IPS-18a (cell line): ENCODE results near the gene BCAS3.

ENCODE experiments used
- H3K27ac ChIP-seq: one replicate; pipeline ENCODE4 v1.5.1; 2013; ENCODE audit warnings: low read length
- H3K27me3 ChIP-seq: one replicate; pipeline ENCODE4 v1.6.1; 2013; ENCODE audit warnings: mild to moderate bottlenecking, low read length; ENCODE audit not compliant: control insufficient read depth, insufficient read depth
- H3K36me3 ChIP-seq: one replicate; pipeline ENCODE4 v1.6.1; 2013; ENCODE audit warnings: low read depth, low read length; ENCODE audit not compliant: control insufficient read depth
- H3K4me1 ChIP-seq: one replicate; pipeline ENCODE4 v1.6.1; 2013; ENCODE audit warnings: low read depth, low read length; ENCODE audit not compliant: control insufficient read depth
- H3K4me3 ChIP-seq: one replicate; pipeline ENCODE4 v1.5.1; 2013; ENCODE audit warnings: low read length
- H3K9ac ChIP-seq: one replicate; pipeline ENCODE4 v1.6.1; 2013; ENCODE audit warnings: mild to moderate bottlenecking, low read length, moderate library complexity
- H3K9me3 ChIP-seq: one replicate; pipeline ENCODE4 v1.6.1; 2013; ENCODE audit warnings: low read depth, low read length; ENCODE audit not compliant: control insufficient read depth

Gene BCAS3

GRCh38 chr17:61325382-61326073, 647.9 kb downstream of the BCAS3 start:
- no peak overlapping the region for H3K4me3 ChIP-seq
- H3K27ac ChIP-seq, result no peak overlapping the region
- no peaks in the 10 kb centered on the region for H3K27me3 ChIP-seq
- H3K4me1 ChIP-seq, result peaks cover 14% of the 10 kb centered on the region
- H3K36me3 ChIP-seq, result no peaks in the 10 kb centered on the region
- H3K9me3 ChIP-seq, result no peaks in the 10 kb centered on the region
- no peak overlapping the region for H3K9ac ChIP-seq

- Histone ChIP-seq H3K27me3 (no peaks in the 10 kb centered on the region), H3K9ac (no peak overlapping the region), H3K4me3 (no peak overlapping the region)
Observed at GRCh38 chr17:61326330-61326729, 648.7 kb downstream of the BCAS3 start.

DNA sequence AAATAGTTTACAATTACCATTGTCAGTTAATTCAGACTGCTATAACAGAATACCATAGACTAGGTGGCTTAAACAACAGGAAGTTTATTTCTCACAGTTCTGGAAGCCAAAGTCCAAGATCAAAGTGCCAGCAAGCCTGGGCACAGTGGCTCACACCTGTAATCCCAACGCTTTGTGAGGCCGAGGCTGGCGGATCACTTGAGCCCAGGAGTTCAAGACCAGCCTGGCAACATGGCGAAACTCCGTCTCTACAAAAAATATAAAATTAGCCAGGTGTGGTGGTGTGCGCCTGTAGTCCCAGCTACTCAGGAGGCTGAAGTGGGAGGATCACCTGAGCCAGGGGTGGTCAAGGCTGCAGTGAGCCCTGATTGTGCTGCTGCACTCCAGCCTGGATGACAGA, 650.7 kb downstream of the BCAS3 start:
- Histone ChIP-seq H3K27ac (no peak overlapping the region), H3K4me3 (no peak overlapping the region), H3K36me3 (no peaks in the 10 kb centered on the region), H3K4me1 (peaks cover 7% of the 10 kb centered on the region), H3K27me3 (no peaks in the 10 kb centered on the region), H3K9me3 (no peaks in the 10 kb centered on the region), H3K9ac (no peak overlapping the region)

More at GRCh38 chr17:61326330-61326729, 648.7 kb downstream of the BCAS3 start:
- Histone ChIP-seq H3K9me3 (no peaks in the 10 kb centered on the region), H3K36me3 (no peaks in the 10 kb centered on the region), H3K4me1 (peaks cover 11% of the 10 kb centered on the region), H3K27ac (no peak overlapping the region)

GRCh38 chr17:61330174-61331150, 652.8 kb downstream of the BCAS3 start:
- Histone ChIP-seq H3K27ac (no peak overlapping the region), H3K9me3 (no peaks in the 10 kb centered on the region), H3K27me3 (no peaks in the 10 kb centered on the region), H3K4me1 (no peaks in the 10 kb centered on the region), H3K4me3 (no peak overlapping the region), H3K36me3 (no peaks in the 10 kb centered on the region), H3K9ac (no peak overlapping the region)

DNA sequence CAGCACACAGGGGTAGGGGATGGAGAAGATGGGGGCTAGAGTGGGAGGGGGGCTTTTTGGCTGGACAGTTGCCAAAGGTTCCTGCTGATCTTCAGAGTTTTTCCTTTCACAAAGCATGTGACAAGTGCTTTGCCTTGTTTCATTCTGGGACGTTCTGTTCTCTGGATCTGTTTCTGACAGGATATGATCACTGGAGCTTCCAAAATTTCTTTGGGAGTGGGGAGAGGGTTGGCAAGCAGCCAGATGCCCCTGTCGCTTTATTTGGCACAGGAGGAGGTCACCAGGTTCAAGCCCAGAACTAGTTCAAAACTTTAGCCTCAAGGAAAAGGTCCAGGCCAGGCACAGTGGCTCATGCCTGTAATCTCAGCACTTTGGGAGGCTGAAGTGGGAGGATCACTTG, 653.5 kb downstream of the BCAS3 start:
- no peaks in the 10 kb centered on the region for H3K27me3 ChIP-seq
- no peaks in the 10 kb centered on the region for H3K9me3 ChIP-seq
- H3K4me3 ChIP-seq, result no peak overlapping the region
- no peaks in the 10 kb centered on the region for H3K36me3 ChIP-seq
- no peak overlapping the region for H3K27ac ChIP-seq
- no peak overlapping the region for H3K9ac ChIP-seq
- no peaks in the 10 kb centered on the region for H3K4me1 ChIP-seq

GRCh38 chr17:61331886-61332285, 654.2 kb downstream of the BCAS3 start:
- Histone ChIP-seq H3K4me1 (no peaks in the 10 kb centered on the region), H3K27me3 (no peaks in the 10 kb centered on the region), H3K9ac (no peak overlapping the region), H3K4me3 (no peak overlapping the region), H3K27ac (no peak overlapping the region), H3K9me3 (no peaks in the 10 kb centered on the region), H3K36me3 (no peaks in the 10 kb centered on the region)

GRCh38 chr17:61333136-61333535, 655.5 kb downstream of the BCAS3 start:
- H3K9ac ChIP-seq, result no peak overlapping the region
- no peaks in the 10 kb centered on the region for H3K27me3 ChIP-seq
- H3K4me3 ChIP-seq, result no peak overlapping the region
- H3K9me3 ChIP-seq, result no peaks in the 10 kb centered on the region
- H3K27ac ChIP-seq, result no peak overlapping the region
- no peaks in the 10 kb centered on the region for H3K4me1 ChIP-seq
- H3K36me3 ChIP-seq, result no peaks in the 10 kb centered on the region

GRCh38 chr17:61334673-61335072, 657.0 kb downstream of the BCAS3 start:
- no peak overlapping the region for H3K9ac ChIP-seq
- no peak overlapping the region for H3K4me3 ChIP-seq
- no peaks in the 10 kb centered on the region for H3K4me1 ChIP-seq
- H3K27me3 ChIP-seq, result no peaks in the 10 kb centered on the region
- no peaks in the 10 kb centered on the region for H3K9me3 ChIP-seq
- H3K27ac ChIP-seq, result no peak overlapping the region
- H3K36me3 ChIP-seq, result no peaks in the 10 kb centered on the region

GRCh38 chr17:61335105-61335844, 657.6 kb downstream of the BCAS3 start:
- Histone ChIP-seq H3K9me3 (no peaks in the 10 kb centered on the region), H3K36me3 (no peaks in the 10 kb centered on the region), H3K4me3 (no peak overlapping the region), H3K4me1 (no peaks in the 10 kb centered on the region), H3K9ac (no peak overlapping the region), H3K27me3 (no peaks in the 10 kb centered on the region), H3K27ac (no peak overlapping the region)

GRCh38 chr17:61335845-61336655, 658.4 kb downstream of the BCAS3 start:
- H3K4me1 ChIP-seq, result no peaks in the 10 kb centered on the region
- H3K27me3 ChIP-seq, result no peaks in the 10 kb centered on the region
- H3K27ac ChIP-seq, result no peak overlapping the region
- no peak overlapping the region for H3K4me3 ChIP-seq
- no peaks in the 10 kb centered on the region for H3K36me3 ChIP-seq
- H3K9ac ChIP-seq, result no peak overlapping the region
- H3K9me3 ChIP-seq, result no peaks in the 10 kb centered on the region

DNA sequence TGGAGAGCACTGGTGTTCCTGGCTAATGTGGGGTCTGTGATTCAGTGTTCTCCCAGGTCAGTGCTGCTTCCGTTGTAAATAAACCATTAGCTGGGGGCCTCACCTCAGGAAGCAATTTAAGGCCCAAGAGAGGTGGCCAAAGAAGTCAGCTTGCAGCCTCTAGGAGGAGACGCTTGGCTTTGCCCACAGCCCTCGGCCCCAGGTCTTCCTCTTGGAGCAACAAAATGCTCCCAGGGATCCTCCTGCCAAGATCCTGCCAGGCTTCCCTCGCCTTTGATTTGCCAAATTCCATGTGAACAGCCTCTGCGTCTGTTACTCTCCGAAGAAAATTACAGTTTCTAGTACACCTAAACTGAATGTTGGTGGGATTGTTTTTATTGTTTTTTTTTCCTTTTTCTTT, 659.6 kb downstream of the BCAS3 start:
- no peak overlapping the region for H3K4me3 ChIP-seq
- no peaks in the 10 kb centered on the region for H3K36me3 ChIP-seq
- H3K27ac ChIP-seq, result no peak overlapping the region
- H3K27me3 ChIP-seq, result no peaks in the 10 kb centered on the region
- no peaks in the 10 kb centered on the region for H3K4me1 ChIP-seq
- no peaks in the 10 kb centered on the region for H3K9me3 ChIP-seq
- no peak overlapping the region for H3K9ac ChIP-seq
